ENCODE data around the gene RAB15. TPM values are rescaled to one million over a fixed set of nuclear protein-coding genes. Genes with fewer than 3 reads are reported as not detected.
A peak's percentile ranks its signal among the peaks of the same experiment; 100 is the strongest.

The RAB15 gene
- total and polyA plus RNA-seq, 2 experiments from 2014 or later = 33.8 to 38.7 TPM

DNA sequence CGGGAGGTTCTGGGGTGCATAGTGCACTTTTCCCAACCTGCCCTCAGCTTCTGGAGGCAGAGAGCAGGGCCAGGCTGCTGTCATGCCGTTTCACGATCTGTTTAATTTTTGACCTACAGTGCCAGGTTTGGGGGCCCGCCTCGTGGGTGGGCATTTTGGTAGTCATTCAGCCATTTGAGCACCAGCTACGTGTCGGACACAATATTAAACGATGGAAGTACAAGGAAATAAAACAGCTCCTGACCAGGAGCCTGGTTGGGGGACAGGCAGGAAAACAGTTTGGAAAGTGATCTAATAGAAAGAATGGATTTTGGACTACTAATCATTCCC lies 15.3 kb upstream of the RAB15 start:
- 2% methylated on average over 8 of the region's 8 CpGs for WGBS (ENCODE audit: low lambda C conversion rate, missing lambda C conversion rate)
- H2AFZ ChIP-seq = peak overlapping the region; percentile 71
- no peak for TF ChIP-seq EZH2 (IDR thresholded peaks at IDR 0.05; ENCODE audit: borderline replicate concordance)
- TF ChIP-seq, protein P1, sequence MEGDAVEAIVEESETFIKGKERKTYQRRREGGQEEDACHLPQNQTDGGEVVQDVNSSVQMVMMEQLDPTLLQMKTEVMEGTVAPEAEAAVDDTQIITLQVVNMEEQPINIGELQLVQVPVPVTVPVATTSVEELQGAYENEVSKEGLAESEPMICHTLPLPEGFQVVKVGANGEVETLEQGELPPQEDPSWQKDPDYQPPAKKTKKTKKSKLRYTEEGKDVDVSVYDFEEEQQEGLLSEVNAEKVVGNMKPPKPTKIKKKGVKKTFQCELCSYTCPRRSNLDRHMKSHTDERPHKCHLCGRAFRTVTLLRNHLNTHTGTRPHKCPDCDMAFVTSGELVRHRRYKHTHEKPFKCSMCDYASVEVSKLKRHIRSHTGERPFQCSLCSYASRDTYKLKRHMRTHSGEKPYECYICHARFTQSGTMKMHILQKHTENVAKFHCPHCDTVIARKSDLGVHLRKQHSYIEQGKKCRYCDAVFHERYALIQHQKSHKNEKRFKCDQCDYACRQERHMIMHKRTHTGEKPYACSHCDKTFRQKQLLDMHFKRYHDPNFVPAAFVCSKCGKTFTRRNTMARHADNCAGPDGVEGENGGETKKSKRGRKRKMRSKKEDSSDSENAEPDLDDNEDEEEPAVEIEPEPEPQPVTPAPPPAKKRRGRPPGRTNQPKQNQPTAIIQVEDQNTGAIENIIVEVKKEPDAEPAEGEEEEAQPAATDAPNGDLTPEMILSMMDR (IDR thresholded peaks at IDR 0.05; ENCODE audit: poor library complexity) = no peak

DNA sequence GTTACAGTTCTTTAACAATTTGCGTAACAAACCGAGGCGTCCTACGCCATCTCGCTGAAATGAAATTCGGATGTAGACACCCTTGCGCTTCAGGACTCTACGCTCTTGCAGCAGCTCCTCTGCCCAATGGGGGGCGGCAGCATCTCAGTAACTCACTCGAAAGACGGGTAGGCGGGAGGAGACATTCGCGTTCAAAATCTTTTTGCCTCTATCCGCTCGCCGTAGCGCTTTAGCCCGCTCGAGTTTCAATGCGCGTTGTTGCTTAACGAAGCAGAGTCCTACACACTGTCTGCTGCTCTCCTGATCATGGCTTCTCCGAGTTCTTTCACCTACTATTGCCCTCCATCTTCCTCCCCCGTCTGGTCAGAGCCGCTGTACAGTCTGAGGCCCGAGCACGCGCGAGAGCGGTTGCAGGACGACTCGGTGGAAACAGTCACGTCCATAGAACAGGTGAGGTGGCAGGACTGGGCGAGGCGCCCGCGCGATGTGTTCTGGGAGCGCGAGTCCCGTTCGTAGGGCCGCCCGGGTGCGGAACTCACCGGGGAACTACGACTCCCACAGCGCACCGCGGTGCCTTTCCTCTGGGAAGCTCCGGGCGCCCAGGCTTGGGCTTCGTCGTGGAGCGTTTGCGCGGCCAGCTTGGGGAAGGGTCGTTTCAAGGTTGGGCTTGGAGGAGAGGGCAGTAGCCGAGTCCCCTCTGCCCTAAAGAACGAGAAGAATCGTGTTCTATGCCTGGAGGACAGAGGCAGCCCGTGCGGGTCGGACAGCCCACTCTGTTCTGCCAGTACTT lies 14.7 kb upstream of the RAB15 start, which contains the start of gene FNTB:
Gene FNTB (plus strand): TSS at position 248 of the 790 bp plus-strand sequence. CDS start 59 bp downstream, at position 307.
- under 1% methylated on average over 65 of the region's 65 CpGs for WGBS (ENCODE audit: low lambda C conversion rate, missing lambda C conversion rate)
- no peaks in the 10 kb centered on the region for H3K9me2 ChIP-seq (replicated peaks; ENCODE audit: insufficient read depth)
- peak within 1 kb of the TSS; percentile 72 for H2AFZ ChIP-seq
- peak within 1 kb of the TSS; percentile 89 for H3K27ac ChIP-seq
- peak within 1 kb of the TSS; percentile 79 for H3K4me3 ChIP-seq
- H3K36me3 ChIP-seq (replicated peaks; ENCODE audit: insufficient read depth, low read depth) = no peaks in the 10 kb centered on the region
- DNase-seq (ENCODE audit: low spot score) = peak; percentile 96
- TF ChIP-seq, protein P1 (IDR thresholded peaks at IDR 0.05; ENCODE audit: poor library complexity) = peak; percentile 94
- no peak for TF ChIP-seq EZH2 (IDR thresholded peaks at IDR 0.05; ENCODE audit: borderline replicate concordance)
- TF ChIP-seq EZH2phosphoT487 (IDR thresholded peaks at IDR 0.05; ENCODE audit: low read depth, severe bottlenecking, unreplicated experiment) = no peak
- peaks cover 42% of the 10 kb centered on the region for H3K79me2 ChIP-seq
- peak within 1 kb of the TSS; percentile 78 for H3K4me2 ChIP-seq
- peaks cover 9% of the 10 kb centered on the region for H3K4me1 ChIP-seq (ENCODE audit: insufficient read depth)
- H3K9me3 ChIP-seq (ENCODE audit: low read depth) = no peaks in the 10 kb centered on the region
- no peaks in the 10 kb centered on the region for H3K27me3 ChIP-seq
- no peaks in the 10 kb centered on the region for H4K20me1 ChIP-seq (ENCODE audit: insufficient read depth, poor library complexity, severe bottlenecking)

More for the DNA sequence above, 15.3 kb upstream of the RAB15 start:
- peaks cover 9% of the 10 kb centered on the region for H3K4me1 ChIP-seq (ENCODE audit: insufficient read depth)
- H3K36me3 ChIP-seq (replicated peaks; ENCODE audit: insufficient read depth, low read depth) = no peaks in the 10 kb centered on the region
- DNase-seq (ENCODE audit: low spot score) = no peak
- peak overlapping the region; percentile 89 for H3K27ac ChIP-seq
- H3K4me3 ChIP-seq = peak overlapping the region; percentile 79
- peaks cover 43% of the 10 kb centered on the region for H3K79me2 ChIP-seq
- no peaks in the 10 kb centered on the region for H3K9me2 ChIP-seq (replicated peaks; ENCODE audit: insufficient read depth)
- H3K9me3 ChIP-seq (ENCODE audit: low read depth) = no peaks in the 10 kb centered on the region
- H3K27me3 ChIP-seq = no peaks in the 10 kb centered on the region
- no peaks in the 10 kb centered on the region for H4K20me1 ChIP-seq (ENCODE audit: insufficient read depth, poor library complexity, severe bottlenecking)
- peak overlapping the region; percentile 78 for H3K4me2 ChIP-seq

DNA sequence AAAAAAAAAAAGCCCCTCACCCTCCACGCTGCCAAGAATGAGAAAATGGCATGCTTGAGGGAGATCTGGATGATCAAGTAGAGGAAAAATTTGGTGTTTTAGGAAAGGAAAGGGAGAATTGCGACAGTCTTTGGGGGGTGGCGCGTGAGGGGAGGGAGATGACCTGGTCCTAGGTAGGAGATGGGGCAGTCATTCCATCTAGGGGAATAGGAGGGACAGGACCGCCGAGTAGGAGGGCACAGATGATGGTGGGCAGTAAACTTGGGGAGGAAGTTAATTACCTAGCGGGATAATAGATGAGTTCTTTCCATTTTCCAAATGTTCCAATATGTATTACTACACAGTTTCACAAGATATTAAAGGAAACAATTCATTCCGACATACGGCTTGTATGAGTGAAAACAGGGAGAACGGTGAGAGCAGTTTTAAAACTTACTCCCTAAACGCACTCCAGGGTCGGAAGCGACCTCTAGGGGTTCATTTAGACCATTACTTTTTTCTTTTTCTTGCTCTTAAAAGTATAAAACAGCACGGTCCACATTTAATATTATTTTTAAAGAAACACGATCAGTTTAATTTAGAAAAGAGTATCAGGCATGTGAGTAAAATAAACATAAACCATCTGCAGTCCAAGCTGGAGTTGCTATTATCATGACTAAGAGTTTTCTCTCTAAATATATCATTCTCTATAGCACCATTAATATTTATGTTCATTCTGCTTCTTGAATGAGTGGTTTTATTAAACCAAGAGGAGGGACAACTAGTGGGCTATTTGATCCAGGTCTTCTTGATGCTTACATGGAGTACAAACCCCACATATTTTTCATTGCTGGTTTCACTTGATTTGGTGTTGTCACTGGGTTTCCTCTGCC lies 11.5 kb upstream of the RAB15 start:
- Histone ChIP-seq H3K27ac (no peak overlapping the region), H3K4me2 (peak overlapping the region; percentile 81), H3K79me2 (peaks cover 15% of the 10 kb centered on the region), H4K20me1 (ENCODE audit: insufficient read depth, poor library complexity, severe bottlenecking) (no peaks in the 10 kb centered on the region), H3K36me3 (replicated peaks; ENCODE audit: insufficient read depth, low read depth) (no peaks in the 10 kb centered on the region), H3K9me3 (ENCODE audit: low read depth) (no peaks in the 10 kb centered on the region), H3K9me2 (replicated peaks; ENCODE audit: insufficient read depth) (no peaks in the 10 kb centered on the region), H3K4me1 (ENCODE audit: insufficient read depth) (peaks cover 15% of the 10 kb centered on the region), H2AFZ (peak overlapping the region; percentile 38), H3K4me3 (no peak overlapping the region), H3K27me3 (no peaks in the 10 kb centered on the region)
- WGBS (ENCODE audit: low lambda C conversion rate, missing lambda C conversion rate) = 11% methylated on average over 15 of the region's 15 CpGs
- DNase-seq (ENCODE audit: low spot score) = peak; percentile 79
- TF ChIP-seq, protein P1 (IDR thresholded peaks at IDR 0.05; ENCODE audit: poor library complexity) = peak; percentile 69
- TF ChIP-seq EZH2 (IDR thresholded peaks at IDR 0.05; ENCODE audit: borderline replicate concordance) = no peak

Data from hepatocyte (in vitro differentiated cells).